Loucy (cell line): Measurements from ENCODE around the gene ZNF316.

Experiments
- CTCF ChIP-seq: fragments of 200-600 bp; sonication (generic); conservative IDR thresholded peaks from 2 replicates; pipeline ENCODE4 v1.5.1; 2014; ENCODE audit warnings: mild to moderate bottlenecking, antibody characterized with exemption, low read length
- EZH2phosphoT487 ChIP-seq: fragments of 200-600 bp; IDR thresholded peaks from 2 replicates; pipeline ENCODE4 v1.6.1; 2018; ENCODE audit warnings: antibody characterized with exemption, mild to moderate bottlenecking, moderate library complexity, borderline replicate concordance

GRCh38 chr7:6589829-6590644 is 47.1 kb upstream of the ZNF316 start, which contains the start of gene INTS15:
- peak; percentile 50; the same call in 1 of the 2 replicates for TF ChIP-seq CTCF
- no peak for TF ChIP-seq EZH2phosphoT487
